HepG2 (cell line): ENCODE measurements around the gene VSIG10L. TPM values are rescaled to one million over a fixed set of nuclear protein-coding genes. Genes with fewer than 3 reads are reported as not detected.

Experiments used
- ATAC-seq: fragments of 200-7000 bp; cut with Tn5 transposase; 3 replicates; pipeline ENCODE4 v1.9.1; 2020; ENCODE audit warnings: mild to moderate bottlenecking, moderate library complexity
- BruUV-seq: library from RNA; stranded (reverse); fragments of 400-500 nt; replicated peaks from 2 replicates; lab custom pipeline; 2021; lab: Mats Ljungman, UMichigan
- CTCF ChIA-PET: fragments of 300-600 bp; formaldehyde crosslinking; extraction: SDS; loops from one replicate; lab custom pipeline; 2021; ENCODE audit warnings: low total read pairs, inconsistent platforms, low intra/inter-chr PET ratio; lab: Yijun Ruan, JAX
- POLR2A ChIA-PET: fragments of 350-600 bp; sonication (Branson Sonifier 250); formaldehyde crosslinking; loops from one replicate; lab custom pipeline; 2020; ENCODE audit warnings: antibody characterized with exemption, inconsistent platforms; lab: Yijun Ruan, JAX
- DNase-seq: peaks from one replicate; pipeline ENCODE4 v3.0.0-alpha.2; 2015; ENCODE audit warnings: low spot score
- FAIRE-seq: peaks from 3 replicates; lab custom pipeline; 2011; peaks lifted over from hg19 to GRCh38; lab: Jason Lieb, UNC
- H2AFZ ChIP-seq: one replicate; pipeline ENCODE4 v1.6.1; 2011; ENCODE audit warnings: low read length, inconsistent platforms
- H3K27ac ChIP-seq: fragments of 300-600 bp; 3 replicates; pipeline ENCODE4 v1.8.0; 2011; ENCODE audit warnings: mixed run types, mild to moderate bottlenecking, mixed read lengths, low read length, inconsistent platforms; ENCODE audit not compliant: insufficient read depth; ENCODE audit errors: extremely low read length
- H3K27me3 ChIP-seq, 2 experiments: fragments of 200-600 bp in 1 of 2; 2 replicates in 1 of 2; 3 replicates in 1 of 2; pipeline versions ENCODE4 v1.6.0 to v1.8.0; 2011; ENCODE audit warnings: low read length in 2 of 2, mild to moderate bottlenecking in 2 of 2, moderate library complexity in 2 of 2, inconsistent platforms in 1 of 2; ENCODE audit not compliant: insufficient read depth in 2 of 2, control insufficient read depth in 1 of 2
- H3K36me3 ChIP-seq, 2 experiments: fragments of 200-600 bp in 1 of 2; replicated peaks in 1 of 2; 2 replicates in 1 of 2; 3 replicates in 1 of 2; pipeline versions ENCODE4 v1.5.1 to v1.8.0; 2011; ENCODE audit warnings: low read length in 2 of 2, inconsistent platforms in 1 of 2; ENCODE audit not compliant: insufficient read depth in 2 of 2, control insufficient read depth in 1 of 2
- H3K4me1 ChIP-seq: 2 replicates; pipeline ENCODE4 v1.5.1; 2012; ENCODE audit warnings: low read length, inconsistent platforms; ENCODE audit not compliant: insufficient read depth
- H3K4me2 ChIP-seq: 2 replicates; pipeline ENCODE4 v1.6.0; 2011; ENCODE audit warnings: low read depth, low read length, inconsistent platforms
- H3K4me3 ChIP-seq, 3 experiments: fragments of 200-600 bp in 1 of 3; sonication (generic), shearing (Covaris generic) in 1 of 3; replicated peaks in 1 of 3; 2 replicates each; pipeline ENCODE4 v1.5.1; 2011 to 2016; ENCODE audit warnings: low read length in 3 of 3, inconsistent platforms in 2 of 3, low read depth in 2 of 3, mild to moderate bottlenecking in 2 of 3, control low read depth in 1 of 3, mixed read lengths in 1 of 3; ENCODE audit not compliant: insufficient read depth in 1 of 3
- H3K79me2 ChIP-seq: one replicate; pipeline ENCODE4 v1.6.1; 2011; ENCODE audit warnings: low read length, inconsistent platforms; ENCODE audit not compliant: insufficient read depth
- H3K9ac ChIP-seq: 2 replicates; pipeline ENCODE4 v1.6.0; 2011; ENCODE audit warnings: mild to moderate bottlenecking, low read depth, low read length, inconsistent platforms; ENCODE audit not compliant: insufficient read depth
- H3K9me3 ChIP-seq: 2 replicates; pipeline ENCODE4 v1.5.1; 2012; ENCODE audit warnings: mild to moderate bottlenecking, low read length
- H4K20me1 ChIP-seq: 2 replicates; pipeline ENCODE4 v1.6.0; 2011; ENCODE audit warnings: inconsistent platforms, mild to moderate bottlenecking, low read length, moderate library complexity; ENCODE audit not compliant: insufficient read depth
- HIVEP1 ChIP-seq: sonication (generic); formaldehyde crosslinking; IDR thresholded peaks from 2 replicates; pipeline ENCODE4 v1.4.0; 2020; ENCODE audit warnings: mild to moderate bottlenecking, missing genetic modification reagents
- HNRNPLL ChIP-seq: fragments of 200-400 bp; formaldehyde crosslinking; IDR thresholded peaks from 2 replicates; pipeline ENCODE4 v1.6.1; 2017; ENCODE audit warnings: mild to moderate bottlenecking, low read depth, low read length; ENCODE audit not compliant: poor library complexity, severe bottlenecking
- JUND ChIP-seq: sonication (generic); formaldehyde crosslinking; IDR thresholded peaks from 2 replicates; pipeline ENCODE4 v1.8.0; 2022; ENCODE audit warnings: mild to moderate bottlenecking, missing genetic modification reagents
- MTA1 ChIP-seq: sonication (generic); formaldehyde crosslinking; IDR thresholded peaks from 2 replicates; pipeline ENCODE4 v1.4.0; 2020; ENCODE audit warnings: missing genetic modification reagents, mild to moderate bottlenecking, borderline replicate concordance
- NFKB2 ChIP-seq: sonication (generic); formaldehyde crosslinking; IDR thresholded peaks from 2 replicates; pipeline ENCODE4 v1.4.0; 2020; ENCODE audit warnings: missing genetic modification reagents, borderline replicate concordance
- POLR2A ChIP-seq, 2 experiments: IDR thresholded peaks; 2 replicates each; pipeline ENCODE4 v1.6.1; 2011; ENCODE audit warnings: low read depth in 2 of 2, low read length in 2 of 2, mild to moderate bottlenecking in 1 of 2, moderate library complexity in 1 of 2; ENCODE audit not compliant: insufficient read depth in 1 of 2
- RBFOX2 ChIP-seq: fragments of 200-400 bp; formaldehyde crosslinking; IDR thresholded peaks from 2 replicates; pipeline ENCODE4 v1.6.1; 2017; ENCODE audit warnings: low read depth, mild to moderate bottlenecking, low read length
- USF2 ChIP-seq, 2 experiments: sonication (generic) in 1 of 2; formaldehyde crosslinking in 1 of 2; IDR thresholded peaks; 2 replicates each; pipeline versions ENCODE4 v1.5.1 to v1.6.1; 2011 to 2020; ENCODE audit warnings: borderline replicate concordance in 1 of 2, low read depth in 1 of 2, low read length in 1 of 2, mild to moderate bottlenecking in 1 of 2, missing genetic modification reagents in 1 of 2, moderate library complexity in 1 of 2
- ZNF317 ChIP-seq: sonication (generic); formaldehyde crosslinking; IDR thresholded peaks from 2 replicates; pipeline ENCODE4 v1.5.0; 2020; ENCODE audit warnings: mild to moderate bottlenecking, missing genetic modification reagents
- ZSCAN21 ChIP-seq: sonication (generic); formaldehyde crosslinking; IDR thresholded peaks from 2 replicates; pipeline ENCODE4 v1.8.0; 2022; ENCODE audit warnings: mild to moderate bottlenecking, missing genetic modification reagents, moderate library complexity, borderline replicate concordance
- ZSCAN30 ChIP-seq: sonication (generic); formaldehyde crosslinking; IDR thresholded peaks from 2 replicates; pipeline ENCODE4 v1.5.0; 2020; ENCODE audit warnings: mild to moderate bottlenecking, missing genetic modification reagents
- ZZZ3 ChIP-seq: sonication (generic); formaldehyde crosslinking; IDR thresholded peaks from 2 replicates; pipeline ENCODE4 v1.4.0; 2020; ENCODE audit warnings: missing genetic modification reagents, mild to moderate bottlenecking, borderline replicate concordance
- WGBS: methylation state at CpG from one replicate; pipeline ENCODE4 v1.1.6; 2017; ENCODE audit warnings: low lambda C conversion rate; 5-methylcytosine and 5-hydroxymethylcytosine counted together
- in situ Hi-C: cut with HindIII; loops from 2 replicates; pipeline ENCODE4 v1.10.0; 2017; ENCODE audit warnings: low pct_unique_long_range_greater_than_20kb; ENCODE audit not compliant: extremely low pct_ligation_motif_present
- intact Hi-C: fragments of 100-400 bp; cut with micrococcal nuclease; formaldehyde crosslinking; loops from one replicate; pipeline ENCODE4 v1.10.0; 2022; ENCODE audit not compliant: unreplicated experiment
- polyA plus RNA-seq, 8 experiments: library from polyadenylated mRNA; depleted of rRNA in 3 of 8; stranded (reverse) in 7 of 8; unstranded in 1 of 8; fragments of >200 nt; fragmentation: Illumina TruSeq in 4 of 8; extraction: Trizol in 4 of 8; gene quantifications; 2 replicates each; pipeline versions ENCODE4 v1.2.1 to v1.2.3, GENCODE V29; 2011 to 2016; ENCODE audit warnings: low read depth in 4 of 8, missing spikeins in 1 of 8, mixed read lengths in 1 of 8; ENCODE audit not compliant: insufficient read depth in 1 of 8
- total RNA-seq, 5 experiments: library from RNA; depleted of rRNA; stranded (reverse); fragments of >200 nt; fragmentation: Illumina TruSeq; extraction: Trizol; gene quantifications; 2 replicates each; pipeline ENCODE4 v1.2.3, GENCODE V29; 2016; ENCODE audit warnings: low read depth in 1 of 5
- TF ChIP-seq, protein P1 (sequence below): IDR thresholded peaks from 2 replicates; pipeline ENCODE4 v1.6.1; 2016

The VSIG10L gene
- total and polyA plus RNA-seq, 2 of the 13 experiments (the other 11 are each of a cell fraction or from before 2014, with no cell fraction given) = 2.7 to 8.5 TPM

DNA sequence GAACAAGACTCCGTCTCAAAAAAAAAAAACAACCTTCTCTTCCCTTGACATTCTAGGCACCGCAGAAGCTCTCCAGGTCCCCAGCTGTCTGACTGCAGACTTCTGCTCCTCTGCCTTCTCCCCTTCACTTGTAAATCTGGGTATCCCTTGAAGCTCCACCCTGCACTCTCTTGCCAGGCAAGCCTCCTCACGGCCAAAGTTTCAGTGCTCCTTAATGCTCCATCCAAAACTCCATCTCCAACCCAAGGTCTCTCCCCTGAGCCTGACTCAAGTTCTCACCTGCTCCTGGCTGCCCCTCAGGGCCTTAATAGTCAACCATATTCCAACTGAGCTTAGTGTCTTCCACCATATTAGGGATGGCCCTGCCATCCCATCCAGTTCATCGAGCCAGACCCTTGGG lies 28.3 kb upstream of the VSIG10L start:
- WGBS = 70% methylated on average over 4 of the region's 4 CpGs
- in situ Hi-C loops = no loop called here
- H3K27me3 ChIP-seq = peaks cover 0 to 18% of the 10 kb centered on the region in 2 experiments; a peak in 2 of 5 replicates
- H3K79me2 ChIP-seq = peaks cover 19% of the 10 kb centered on the region
- no peak overlapping the region for H3K4me2 ChIP-seq
- ChIA-PET CTCF (no interaction called here), POLR2A (interaction anchor here (1.0 to 5.3 kb wide), 4 partner anchors 19 to 29 kb away, joined by 3 to 27 read pairs (median 8); partner anchors contain the start of gene VSIG10L)
- 0 out of 4 replicates have a peak, but pooled peaks of 1 of the 2 experiments have one; percentile 9 for TF ChIP-seq POLR2A (IDR thresholded peaks at IDR 0.05; ENCODE audit: insufficient read depth in 1 of 2, low read depth in 2 of 2, low read length in 2 of 2)
- no peak for TF ChIP-seq RBFOX2
- TF ChIP-seq, protein P1, sequence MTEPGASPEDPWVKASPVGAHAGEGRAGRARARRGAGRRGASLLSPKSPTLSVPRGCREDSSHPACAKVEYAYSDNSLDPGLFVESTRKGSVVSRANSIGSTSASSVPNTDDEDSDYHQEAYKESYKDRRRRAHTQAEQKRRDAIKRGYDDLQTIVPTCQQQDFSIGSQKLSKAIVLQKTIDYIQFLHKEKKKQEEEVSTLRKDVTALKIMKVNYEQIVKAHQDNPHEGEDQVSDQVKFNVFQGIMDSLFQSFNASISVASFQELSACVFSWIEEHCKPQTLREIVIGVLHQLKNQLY (CRISPR knock-in tag) = no peak
- DNase-seq (no peak), ATAC-seq (no peak), FAIRE-seq (no peak)
- no peak overlapping the region for H3K4me3 ChIP-seq
- H3K36me3 ChIP-seq = no peaks in the 10 kb centered on the region
- no peak overlapping the region for H3K9ac ChIP-seq
- H3K4me1 ChIP-seq = peaks cover 32% of the 10 kb centered on the region
- no TSS peak for BruUV-seq
- H3K27ac ChIP-seq = no peak overlapping the region
- no peaks in the 10 kb centered on the region for H3K9me3 ChIP-seq
- no peak overlapping the region for H2AFZ ChIP-seq
- no peaks in the 10 kb centered on the region for H4K20me1 ChIP-seq
- intact Hi-C loops = no loop called here

GRCh38 chr19:51368366-51369282 lies 26.7 kb upstream of the VSIG10L start, which contains the start of gene CLDND2:
Gene CLDND2, minus strand, starts transcription at chr19:51369003. Its CDS starts 426 bp downstream, at chr19:51368577.
- POLR2A ChIA-PET = interaction anchor here (0.8 to 5.3 kb wide), 17 partner anchors 8 to 105 kb away, joined by 3 to 91 read pairs (median 9); partner anchors contain the start of genes LIM2 and VSIG10L
- peaks cover 35% of the 10 kb centered on the region for H3K79me2 ChIP-seq
- peak within 1 kb of the TSS; percentile 74 to 88 (median 79) for H3K4me3 ChIP-seq
- WGBS = 59% methylated on average over 12 of the region's 23 CpGs
- no peak within 1 kb of the TSS for H2AFZ ChIP-seq
- peak within 1 kb of the TSS; percentile 82 for H3K9ac ChIP-seq
- peak within 1 kb of the TSS; percentile 98 for H3K4me2 ChIP-seq
- CTCF ChIA-PET = no interaction called here
- DNase-seq = no peak
- H3K4me1 ChIP-seq = peaks cover 47% of the 10 kb centered on the region
- no peaks in the 10 kb centered on the region for H4K20me1 ChIP-seq
- H3K9me3 ChIP-seq = no peaks in the 10 kb centered on the region
- H3K27ac ChIP-seq = peak within 1 kb of the TSS; percentile 76
- intact Hi-C loops (no loop called here), in situ Hi-C loops (no loop called here)
- BruUV-seq = no TSS peak
- no peak for FAIRE-seq
- no peaks in the 10 kb centered on the region for H3K36me3 ChIP-seq
- peaks cover 0 to 14% of the 10 kb centered on the region in 2 experiments; a peak in 2 of 5 replicates for H3K27me3 ChIP-seq
- 0 out of 3 replicates have a peak, but pooled peaks have one; percentile 0 for ATAC-seq
- no peak for TF ChIP-seq HIVEP1 (CRISPR knock-in tag)
- TF ChIP-seq ZSCAN30 = no peak
- 0 out of 2 replicates have a peak, but pooled peaks have one; percentile 19 for TF ChIP-seq ZZZ3
- no peak for TF ChIP-seq ZNF317 (CRISPR knock-in tag)
- no peak for TF ChIP-seq JUND (CRISPR knock-in tag)
- no peak for TF ChIP-seq ZSCAN21 (CRISPR knock-in tag)
- TF ChIP-seq HNRNPLL = peak; percentile 19
- no peak for TF ChIP-seq USF2 (IDR thresholded peaks at IDR 0.05; ENCODE audit: low read depth, low read length)
- no peak for TF ChIP-seq USF2 (CRISPR knock-in tag; IDR thresholded peaks at IDR 0.05; ENCODE audit: borderline replicate concordance)
- 0 out of 2 replicates have a peak, but pooled peaks have one; percentile 16 for TF ChIP-seq NFKB2
- TF ChIP-seq MTA1 (CRISPR knock-in tag) = peak; percentile 6; the same call in 1 of the 2 replicates
